K562 (cell line): Measurements from ENCODE around the gene HVCN1. TPM values are rescaled to one million over a fixed set of nuclear protein-coding genes. Genes with fewer than 3 reads are reported as not detected.

Experiments
- ATAC-seq: fragments of 200-7000 bp; cut with Tn5 transposase; 3 replicates; pipeline ENCODE4 v1.9.1; 2020; ENCODE audit warnings: moderate library complexity
- BruUV-seq: library from RNA; stranded (reverse); fragments of 400-500 nt; replicated peaks from 2 replicates; lab custom pipeline; 2021; lab: Mats Ljungman, UMichigan
- CTCF ChIA-PET: fragments of 300-600 bp; formaldehyde crosslinking; extraction: SDS; loops from one replicate; lab custom pipeline; 2021; ENCODE audit warnings: low intra/inter-chr PET ratio; lab: Yijun Ruan, JAX
- POLR2A ChIA-PET: fragments of 300-600, 350-650 bp; sonication (Branson Sonifier 250); formaldehyde crosslinking; extraction: SDS; loops from one replicate; lab custom pipeline; 2021; ENCODE audit warnings: antibody characterized with exemption, inconsistent platforms; lab: Yijun Ruan, JAX
- DNase-seq, 4 experiments: peaks; one replicate each; pipeline versions ENCODE4 v3.0.0 to v3.0.0-alpha.2; 2011 to 2018; ENCODE audit warnings: low spot score in 3 of 4, mixed read lengths in 3 of 4; ENCODE audit errors: extremely low read depth in 1 of 4
- FAIRE-seq: peaks from 2 replicates; lab custom pipeline; 2011; peaks lifted over from hg19 to GRCh38; lab: Jason Lieb, UNC
- H2AFZ ChIP-seq: 2 replicates; pipeline ENCODE4 v1.6.0; 2011; ENCODE audit warnings: low read depth, low read length, control low read depth, inconsistent platforms
- H3K27ac ChIP-seq: fragments of 200-600 bp; 3 replicates; pipeline ENCODE4 v1.8.0; 2011; ENCODE audit warnings: low read depth, mild to moderate bottlenecking, control low read depth, inconsistent platforms, low read length, moderate library complexity, mixed read lengths; ENCODE audit errors: extremely low read depth
- H3K27me3 ChIP-seq, 2 experiments: fragments of 300-600 bp in 1 of 2; 2 replicates in 1 of 2; 3 replicates in 1 of 2; pipeline versions ENCODE4 v1.6.0 to v1.8.0; 2011; ENCODE audit warnings: inconsistent platforms in 2 of 2, low read length in 2 of 2, mild to moderate bottlenecking in 1 of 2, mixed read lengths in 1 of 2, moderate library complexity in 1 of 2; ENCODE audit not compliant: control insufficient read depth in 2 of 2, insufficient read depth in 2 of 2
- H3K36me3 ChIP-seq: fragments of 300-600 bp; 3 replicates; pipeline ENCODE4 v1.8.0; 2011; ENCODE audit warnings: mild to moderate bottlenecking, low read length, inconsistent platforms; ENCODE audit not compliant: control insufficient read depth, insufficient read depth
- H3K4me1 ChIP-seq, 2 experiments: fragments of 200-600 bp in 1 of 2; replicated peaks in 1 of 2; 2 replicates in 1 of 2; 3 replicates in 1 of 2; pipeline versions ENCODE4 v1.5.1 to v1.8.0; 2011; ENCODE audit warnings: inconsistent platforms in 2 of 2, low read length in 2 of 2, mild to moderate bottlenecking in 1 of 2, mixed read lengths in 1 of 2, moderate library complexity in 1 of 2; ENCODE audit not compliant: control insufficient read depth in 2 of 2, insufficient read depth in 2 of 2
- H3K4me2 ChIP-seq: 2 replicates; pipeline ENCODE4 v1.6.1; 2011; ENCODE audit warnings: low read length, control low read depth, inconsistent platforms, mixed read lengths; ENCODE audit not compliant: insufficient read depth
- H3K4me3 ChIP-seq: fragments of 200-600 bp; sonication (generic), shearing (Covaris generic); 2 replicates; pipeline ENCODE4 v1.5.1; 2016; ENCODE audit warnings: control low read depth, inconsistent platforms
- H3K79me2 ChIP-seq: fragments of 200-600 bp; 3 replicates; pipeline ENCODE4 v1.8.0; 2011; ENCODE audit warnings: low read length, inconsistent platforms; ENCODE audit not compliant: control insufficient read depth, insufficient read depth
- H3K9ac ChIP-seq, 2 experiments: 2 replicates each; pipeline versions ENCODE4 v1.6.0 to v1.6.1; 2011; ENCODE audit warnings: low read depth in 2 of 2, low read length in 2 of 2, control low read depth in 1 of 2, inconsistent platforms in 1 of 2, mild to moderate bottlenecking in 1 of 2, mixed read lengths in 1 of 2; ENCODE audit not compliant: insufficient read depth in 1 of 2
- H3K9me1 ChIP-seq: one replicate; pipeline ENCODE4 v1.6.0; 2011; ENCODE audit warnings: inconsistent platforms, mild to moderate bottlenecking, low read length, moderate library complexity; ENCODE audit not compliant: control insufficient read depth, insufficient read depth
- H3K9me3 ChIP-seq: replicated peaks from 2 replicates; pipeline ENCODE4 v1.5.1; 2011; ENCODE audit warnings: low read depth, low read length, inconsistent platforms; ENCODE audit not compliant: control insufficient read depth, insufficient read depth
- H4K20me1 ChIP-seq: replicated peaks from 2 replicates; pipeline ENCODE4 v1.6.1; 2011; ENCODE audit warnings: low read length, inconsistent platforms, mixed read lengths; ENCODE audit not compliant: control insufficient read depth, insufficient read depth
- ATF2 ChIP-seq: sonication (generic); formaldehyde crosslinking; IDR thresholded peaks from 2 replicates; pipeline ENCODE4 v1.8.1; 2022; ENCODE audit warnings: missing genetic modification reagents
- BRD9 ChIP-seq: fragments of 450-650 bp; IDR thresholded peaks from 2 replicates; pipeline ENCODE4 v1.6.1; 2018; ENCODE audit warnings: low read depth; ENCODE audit not compliant: partially characterized antibody
- CBFA2T3 ChIP-seq: fragments of 450-650 bp; IDR thresholded peaks from 2 replicates; pipeline ENCODE4 v1.6.1; 2017
- CBX3 ChIP-seq, 2 experiments: IDR thresholded peaks; 1 replicate in 1 of 2; 2 replicates in 1 of 2; pipeline ENCODE4 v1.6.1; 2012; ENCODE audit warnings: inconsistent platforms in 2 of 2, low read length in 2 of 2, borderline replicate concordance in 1 of 2, control low read depth in 1 of 2
- IFI16 ChIP-seq: fragments of 250-450 bp; sonication (Bioruptor Pico); IDR thresholded peaks from 2 replicates; pipeline ENCODE4 v2.1.2; 2022; ENCODE audit warnings: mild to moderate bottlenecking, inconsistent platforms
- MTF1 ChIP-seq: fragments of 250-450 bp; sonication (Bioruptor Pico); IDR thresholded peaks from 2 replicates; pipeline ENCODE4 v1.9.0; 2021; ENCODE audit warnings: moderate library complexity, mild to moderate bottlenecking, inconsistent platforms, borderline replicate concordance
- PCBP1 ChIP-seq: fragments of 200-400 bp; formaldehyde crosslinking; IDR thresholded peaks from 2 replicates; pipeline ENCODE4 v1.6.1; 2018; ENCODE audit warnings: mild to moderate bottlenecking, low read depth, low read length; ENCODE audit not compliant: poor library complexity, severe bottlenecking
- RBM17 ChIP-seq: fragments of 200-400 bp; formaldehyde crosslinking; IDR thresholded peaks from 2 replicates; pipeline ENCODE4 v1.6.1; 2017; ENCODE audit warnings: low read depth, mild to moderate bottlenecking, low read length, borderline replicate concordance
- RBM34 ChIP-seq: fragments of 200-400 bp; formaldehyde crosslinking; IDR thresholded peaks from 2 replicates; pipeline ENCODE4 v1.6.1; 2018; ENCODE audit warnings: low read length, borderline replicate concordance; ENCODE audit not compliant: insufficient read depth
- RNF2 ChIP-seq: sonication (generic); IDR thresholded peaks from 2 replicates; pipeline ENCODE4 v1.6.1; 2016
- TAF9B ChIP-seq: fragments of 450-650 bp; IDR thresholded peaks from 2 replicates; pipeline ENCODE4 v1.6.1; 2018; ENCODE audit warnings: mild to moderate bottlenecking; ENCODE audit not compliant: partially characterized antibody
- ZBTB43 ChIP-seq: sonication (generic); formaldehyde crosslinking; IDR thresholded peaks from 2 replicates; pipeline ENCODE4 v1.8.0; 2023; ENCODE audit warnings: mild to moderate bottlenecking, missing genetic modification reagents
- ZBTB49 ChIP-seq: sonication (generic); formaldehyde crosslinking; IDR thresholded peaks from 2 replicates; pipeline ENCODE4 v1.8.0; 2022; ENCODE audit warnings: missing genetic modification reagents, mild to moderate bottlenecking, borderline replicate concordance
- ZC3H11A ChIP-seq: IDR thresholded peaks from 2 replicates; pipeline ENCODE4 v1.6.1; 2012; ENCODE audit warnings: low read depth, low read length, improper control_type of control experiment
- ZKSCAN1 ChIP-seq: fragments of 150-350 bp; IDR thresholded peaks from 2 replicates; pipeline ENCODE4 v1.6.1; 2016; ENCODE audit warnings: low read depth, low read length
- ZNF311 ChIP-seq: fragments of 250-450 bp; sonication (Bioruptor Pico); IDR thresholded peaks from 2 replicates; pipeline ENCODE4 v1.4.0; 2020; ENCODE audit warnings: mild to moderate bottlenecking, moderate library complexity
- ZNF316 ChIP-seq: fragments of 450-650 bp; IDR thresholded peaks from 2 replicates; pipeline ENCODE4 v1.6.1; 2016
- ZSCAN32 ChIP-seq: fragments of 450-650 bp; formaldehyde crosslinking; IDR thresholded peaks from 2 replicates; pipeline ENCODE4 v1.4.0; 2020; ENCODE audit warnings: mild to moderate bottlenecking, moderate library complexity
- whole genome bisulfite sequencing: fragments of 100-300 bp; shearing (Covaris generic); methylation state at CpG from one replicate; pipeline ENCODE4 v1.1.6; 2016; ENCODE audit warnings: low coverage, mixed read lengths; ENCODE audit not compliant: insufficient coverage; ENCODE audit errors: missing lambda C conversion rate; 5-methylcytosine and 5-hydroxymethylcytosine counted together
- in situ Hi-C: fragments of 300-500 bp; cut with MboI; formaldehyde crosslinking; loops from 4 replicates; pipeline ENCODE4 v1.15.0; 2018; ENCODE audit warnings: inconsistent platforms, mixed read lengths
- intact Hi-C: fragments of 100-400 bp; cut with micrococcal nuclease; formaldehyde crosslinking; loops from 2 replicates; pipeline ENCODE4 v1.14.2; 2022
- polyA plus RNA-seq, 8 experiments: library from polyadenylated mRNA; depleted of rRNA in 4 of 8; stranded (reverse) in 5 of 8; unstranded in 3 of 8; fragments of >200 nt; fragmentation: Nextera tagmentation in 2 of 8; fragmentation: Illumina TruSeq in 1 of 8; extraction: Ambion mirVana in 2 of 8; extraction: Trizol in 1 of 8; gene quantifications; 2 replicates each; pipeline versions ENCODE4 v1.2.1 to v1.2.3, GENCODE V29; 2011 to 2014; ENCODE audit warnings: inconsistent platforms in 1 of 8, missing spikeins in 1 of 8
- total RNA-seq, 7 experiments: library from RNA; depleted of rRNA in 6 of 7; stranded (reverse); fragments of >200 nt in 6 of 7; fragmentation: Illumina TruSeq in 2 of 7; extraction: Trizol in 2 of 7; gene quantifications; 2 replicates each; pipeline versions ENCODE4 v1.2.1 to v1.2.3, GENCODE V29; 2011 to 2021; ENCODE audit warnings: low replicate concordance in 1 of 7

Gene HVCN1
- total and polyA plus RNA-seq, 9 of the 15 experiments (the other 6 are each of a cell fraction or from before 2014, with no cell fraction given), result 0.21 to 1.4 (median 0.74) TPM

- H3K9me1 ChIP-seq, result no peaks in the 10 kb centered on the region
- H3K9ac ChIP-seq, result no peak overlapping the region
- ChIA-PET CTCF (no interaction called here), POLR2A (interaction anchor here (0.7 kb wide), 2 partner anchors 8 to 10 kb away, joined by 3 read pairs; no protein-coding TSS in a partner anchor)
- peaks cover 3 to 22% of the 10 kb centered on the region in 2 experiments; a peak in 3 of 5 replicates for H3K27me3 ChIP-seq
- ATAC-seq, result no peak
- H3K79me2 ChIP-seq, result no peaks in the 10 kb centered on the region
- no peaks in the 10 kb centered on the region for H3K36me3 ChIP-seq
- in situ Hi-C loops, result no loop called here
- no peak overlapping the region for H3K4me2 ChIP-seq
- H2AFZ ChIP-seq, result no peak overlapping the region
- DNase-seq, result no peak
- FAIRE-seq, result no peak
- H3K27ac ChIP-seq, result no peak overlapping the region
- WGBS, result 61% methylated on average over 12 of the region's 12 CpGs
- no TSS peak for BruUV-seq
- no peak overlapping the region for H3K4me3 ChIP-seq
- no peaks in the 10 kb centered on the region for H3K9me3 ChIP-seq
- H4K20me1 ChIP-seq, result no peaks in the 10 kb centered on the region; the same call in 1 of the 2 replicates
- no peaks in the 10 kb centered on the region for H3K4me1 ChIP-seq
- intact Hi-C loops, result no loop called here
- TF ChIP-seq ZBTB43 (CRISPR knock-in tag) (no peak), ZSCAN32 (CRISPR knock-in tag) (no peak), ZNF311 (no peak), BRD9 (no peak), ZKSCAN1 (no peak), CBX3 (IDR thresholded peaks at IDR 0.05; ENCODE audit: borderline replicate concordance in 1 of 2, low read length in 2 of 2) (no peak), IFI16 (CRISPR knock-in tag) (no peak), ZC3H11A (no peak), RNF2 (no peak), MTF1 (CRISPR knock-in tag) (no peak), RBM17 (no peak), PCBP1 (no peak), CBFA2T3 (no peak), ATF2 (CRISPR knock-in tag) (no peak), ZNF316 (no peak), ZBTB49 (CRISPR knock-in tag) (no peak), TAF9B (no peak), RBM34 (no peak)
Observed at GRCh38 chr12:110679201-110679600, 9.7 kb downstream of the HVCN1 start.
